ENCODE measurements around the gene SLX4IP.
"Not testable (repeated sequence)": the region's sequence is repeated elsewhere in the genome, so short reads cannot be mapped to it uniquely, and the experiment has no call there.

DNA sequence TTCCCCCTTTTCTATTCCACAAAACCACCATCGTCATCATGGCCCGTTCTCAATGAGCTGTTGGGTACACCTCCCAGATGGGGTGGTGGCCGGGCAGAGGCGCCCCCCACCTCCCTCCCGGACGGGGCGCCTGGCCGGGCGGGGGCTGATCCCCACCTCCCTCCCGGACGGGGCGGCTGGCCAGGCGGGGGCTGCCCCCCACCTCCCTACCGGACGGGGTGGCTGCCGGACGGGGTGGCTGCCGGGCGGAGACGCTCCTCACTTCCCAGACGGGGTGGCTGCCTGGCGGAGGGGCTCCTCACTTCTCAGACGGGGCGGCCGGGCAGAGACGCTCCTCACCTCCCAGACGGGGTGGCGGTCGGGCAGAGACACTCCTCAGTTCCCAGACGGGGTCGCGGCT is 40.4 kb upstream of the SLX4IP start:
- TF ChIP-seq, protein P1, sequence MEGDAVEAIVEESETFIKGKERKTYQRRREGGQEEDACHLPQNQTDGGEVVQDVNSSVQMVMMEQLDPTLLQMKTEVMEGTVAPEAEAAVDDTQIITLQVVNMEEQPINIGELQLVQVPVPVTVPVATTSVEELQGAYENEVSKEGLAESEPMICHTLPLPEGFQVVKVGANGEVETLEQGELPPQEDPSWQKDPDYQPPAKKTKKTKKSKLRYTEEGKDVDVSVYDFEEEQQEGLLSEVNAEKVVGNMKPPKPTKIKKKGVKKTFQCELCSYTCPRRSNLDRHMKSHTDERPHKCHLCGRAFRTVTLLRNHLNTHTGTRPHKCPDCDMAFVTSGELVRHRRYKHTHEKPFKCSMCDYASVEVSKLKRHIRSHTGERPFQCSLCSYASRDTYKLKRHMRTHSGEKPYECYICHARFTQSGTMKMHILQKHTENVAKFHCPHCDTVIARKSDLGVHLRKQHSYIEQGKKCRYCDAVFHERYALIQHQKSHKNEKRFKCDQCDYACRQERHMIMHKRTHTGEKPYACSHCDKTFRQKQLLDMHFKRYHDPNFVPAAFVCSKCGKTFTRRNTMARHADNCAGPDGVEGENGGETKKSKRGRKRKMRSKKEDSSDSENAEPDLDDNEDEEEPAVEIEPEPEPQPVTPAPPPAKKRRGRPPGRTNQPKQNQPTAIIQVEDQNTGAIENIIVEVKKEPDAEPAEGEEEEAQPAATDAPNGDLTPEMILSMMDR (conservative IDR thresholded peaks at IDR 0.05; ENCODE audit: low read depth, low read length): not testable (repeated sequence)
- TF ChIP-seq EZH2phosphoT487 (IDR thresholded peaks at IDR 0.05; ENCODE audit: borderline replicate concordance, low read length); EZH2 (IDR thresholded peaks at IDR 0.05; ENCODE audit: low read length, unreplicated experiment): not testable (repeated sequence)

Measured in PC-3 (cell line).